NB4 (cell line): ENCODE measurements around the gene PEPD.
"Not testable (repeated sequence)": the region's sequence is repeated elsewhere in the genome, so short reads cannot be mapped to it uniquely, and the experiment has no call there.

Experiments used
- DNase-seq: peaks from one replicate; pipeline ENCODE4 v3.0.0; 2010; ENCODE audit warnings: low read depth
- H3K4me3 ChIP-seq: one replicate; pipeline ENCODE4 v1.5.1; 2011; ENCODE audit warnings: mild to moderate bottlenecking, low read depth, low read length, moderate library complexity
- CTCF ChIP-seq: IDR thresholded peaks from one replicate; pipeline ENCODE4 v1.5.1; 2012; ENCODE audit warnings: low read depth, low read length
- MAX ChIP-seq: IDR thresholded peaks from 2 replicates; pipeline ENCODE4 v1.6.1; 2011; ENCODE audit warnings: low read depth, low read length
- MYC ChIP-seq: IDR thresholded peaks from 2 replicates; pipeline ENCODE4 v1.6.1; 2011; ENCODE audit warnings: low read depth, low read length
- POLR2A ChIP-seq: IDR thresholded peaks from 2 replicates; pipeline ENCODE4 v1.6.1; 2011; ENCODE audit warnings: mild to moderate bottlenecking; ENCODE audit not compliant: insufficient read length; ENCODE audit errors: extremely low read depth

Gene PEPD

GRCh38 chr19:33487901-33488800 is 33.4 kb downstream of the PEPD start:
- no peak for TF ChIP-seq MAX
- no peak for TF ChIP-seq POLR2A
- no peak for TF ChIP-seq MYC

GRCh38 chr19:33486936-33487811 is 34.4 kb downstream of the PEPD start:
- DNase-seq = no peak
- H3K4me3 ChIP-seq = no peak overlapping the region
- no peak for TF ChIP-seq POLR2A

More at GRCh38 chr19:33487901-33488800, 33.4 kb downstream of the PEPD start:
- DNase-seq = peak; percentile 2
- H3K4me3 ChIP-seq = no peak overlapping the region

- TF ChIP-seq CTCF = no peak
- TF ChIP-seq MYC = no peak
- no peak for TF ChIP-seq POLR2A
- no peak for DNase-seq
- H3K4me3 ChIP-seq = no peak overlapping the region
Observed at GRCh38 chr19:33486407-33486806, 35.2 kb downstream of the PEPD start.

- TF ChIP-seq CTCF (no peak), POLR2A (no peak), MYC (no peak), MAX (no peak)
- no peak overlapping the region for H3K4me3 ChIP-seq
- no peak for DNase-seq
Observed at GRCh38 chr19:33484226-33484774, 37.3 kb downstream of the PEPD start.

- no peak overlapping the region for H3K4me3 ChIP-seq
- TF ChIP-seq CTCF (no peak), MYC (no peak), MAX (no peak), POLR2A (no peak)
- no peak for DNase-seq
Observed at GRCh38 chr19:33482476-33482875, 39.1 kb downstream of the PEPD start.

GRCh38 chr19:33481863-33482262 is 39.7 kb downstream of the PEPD start:
- no peak overlapping the region for H3K4me3 ChIP-seq
- TF ChIP-seq MAX (no peak), MYC (no peak), CTCF (no peak), POLR2A (no peak)
- no peak for DNase-seq

GRCh38 chr19:33479570-33479969 is 42.0 kb downstream of the PEPD start:
- DNase-seq, H3K4me3 ChIP-seq: not testable (repeated sequence)
